Adrenal gland (tissue), 12 donors: ENCODE data around the gene HIRA. TPM values are rescaled to one million over a fixed set of nuclear protein-coding genes. Genes with fewer than 3 reads are reported as not detected.

Source experiments
- DNase-seq, 7 donors: peaks; one replicate each; pipeline ENCODE4 v3.0.0-alpha.2; 2019 to 2020
- H3K27ac ChIP-seq, 5 donors: fragments of 200-600 bp; sonication (generic) in 4 of 5; 1 replicate in 3 of 5; 2 replicates in 2 of 5; pipeline versions ENCODE4 v1.5.1 to v1.8.0; 2016 to 2020; ENCODE audit warnings: mild to moderate bottlenecking in 1 of 5
- H3K27me3 ChIP-seq: fragments of 200-600 bp; 2 replicates; pipeline ENCODE4 v1.8.0; 2021
- H3K36me3 ChIP-seq, 2 donors: fragments of 200-600 bp; replicated peaks in 1 of 2; 1 replicate in 1 of 2; 2 replicates in 1 of 2; pipeline versions ENCODE4 v1.5.1 to v1.8.0; 2018 to 2022
- H3K4me1 ChIP-seq, 2 donors: fragments of 200-600 bp; replicated peaks in 1 of 2; 1 replicate in 1 of 2; 2 replicates in 1 of 2; pipeline versions ENCODE4 v1.5.1 to v1.8.0; 2018 to 2021
- H3K4me3 ChIP-seq, 4 donors: fragments of 200-600 bp; sonication (generic) in 3 of 4; one replicate each; pipeline ENCODE4 v1.5.1; 2016 to 2018
- H3K9me3 ChIP-seq, 3 donors: fragments of 200-600 bp; sonication (generic) in 1 of 3; replicated peaks in 1 of 3; 1 replicate in 2 of 3; 2 replicates in 1 of 3; pipeline versions ENCODE4 v1.5.1 to v1.8.0; 2016 to 2021
- CTCF ChIP-seq, 6 experiments: fragments of 450-650 bp in 4 of 6; fragments of 200-600 bp in 2 of 6; sonication (generic) in 1 of 6; IDR thresholded peaks; 1 replicate in 5 of 6; 2 replicates in 1 of 6; pipeline versions ENCODE4 v1.5.1 to v1.8.0; 2016 to 2021; ENCODE audit warnings: antibody characterized with exemption in 6 of 6, mild to moderate bottlenecking in 2 of 6, moderate library complexity in 1 of 6
- POLR2A ChIP-seq, 2 donors: fragments of 450-650 bp; IDR thresholded peaks; one replicate each; pipeline ENCODE4 v1.6.1; 2017; ENCODE audit warnings: antibody characterized with exemption in 2 of 2, mild to moderate bottlenecking in 2 of 2, moderate library complexity in 1 of 2
- WGBS, 4 donors: extraction: QIAGEN DNeasy Blood & Tissue Kit in 2 of 4; methylation state at CpG; one replicate each; pipeline versions ENCODE4 v1.1.5 to v1.1.7; 2013 to 2017; 5-methylcytosine and 5-hydroxymethylcytosine counted together
- intact Hi-C, 2 donors: fragments of 100-400 bp; cut with DNase I; formaldehyde crosslinking; loops; one replicate each; pipeline versions ENCODE4 v1.14.1 to v1.15.0; 2022 to 2023
- polyA plus RNA-seq, 3 donors: library from polyadenylated mRNA; stranded (reverse); fragments of 200-250 nt in 2 of 3; fragments of 350-450 nt in 1 of 3; fragmentation: Illumina TruSeq in 1 of 3; extraction: RNeasy Lipid Tissue Mini Kit (QIAGEN cat#74804) in 1 of 3; gene quantifications; one replicate each; pipeline ENCODE4 v1.2.3, GENCODE V29; 2013 to 2014
- total RNA-seq, 9 donors: library from RNA; depleted of rRNA in 4 of 9; stranded (reverse); fragments of >200 nt in 4 of 9; fragments of 120-200 nt in 1 of 9; fragmentation: NEBNext Ultra II Directional in 1 of 9; extraction: Animal tissue kit (Norgen Biotek cat#: 25700) in 1 of 9; gene quantifications; one replicate each; pipeline versions ENCODE4 v1.1.0 to v1.2.4, GENCODE V29; 2013 to 2023
- donor health status: healthy with polysubstance abuse.
- donor health status: Bipolar disorder and iron deficiency.
- donor health status: DM: yes; HTN: yes; CAD: no.
- donor health status: DM: no; HTN: no; CAD: no.
- donor health status: DM: no; HTN: no; CAD: no.
- donor health status: DM: yes; HTN: yes; CAD: no.

Gene HIRA
- total and polyA plus RNA-seq, 12 donors: 8.4 to 47.8 (median 20.8) TPM

GRCh38 chr22:19402642-19403191 lies 28.8 kb downstream of the HIRA start:
- peak in 1 of 7 donors; percentile 50 for DNase-seq
- peaks cover 0 to 5% of the 10 kb centered on the region in 2 donors for H3K4me1 ChIP-seq
- peaks cover 0 to 35% of the 10 kb centered on the region in 2 donors for H3K36me3 ChIP-seq
- WGBS, 4 donors: 77 to 94% (median 85%) methylated on average over 4 of the region's 4 CpGs
- TF ChIP-seq POLR2A (IDR thresholded peaks at IDR 0.05): no peak
- TF ChIP-seq CTCF (IDR thresholded peaks at IDR 0.05): no peak
- H3K27me3 ChIP-seq: no peaks in the 10 kb centered on the region
- no peak overlapping the region for H3K4me3 ChIP-seq
- no peaks in the 10 kb centered on the region for H3K9me3 ChIP-seq
- no peak overlapping the region for H3K27ac ChIP-seq
- intact Hi-C loops: no loop called here

- intact Hi-C loops: no loop called here
- DNase-seq: no peak
- H3K27ac ChIP-seq: no peak overlapping the region
- WGBS, 4 donors: 94 to 97% (median 96%) methylated on average over 4 of the region's 4 CpGs
- TF ChIP-seq CTCF (IDR thresholded peaks at IDR 0.05): no peak
- no peak for TF ChIP-seq POLR2A (IDR thresholded peaks at IDR 0.05)
- H3K4me1 ChIP-seq: peaks cover 0 to 5% of the 10 kb centered on the region in 2 donors
- no peak overlapping the region for H3K4me3 ChIP-seq
- H3K9me3 ChIP-seq: no peaks in the 10 kb centered on the region
- H3K27me3 ChIP-seq: no peaks in the 10 kb centered on the region
- H3K36me3 ChIP-seq: peaks cover 0 to 35% of the 10 kb centered on the region in 2 donors
Observed at GRCh38 chr22:19401483-19401882, 30.1 kb downstream of the HIRA start.

GRCh38 chr22:19400881-19401280 lies 30.7 kb downstream of the HIRA start:
- Histone ChIP-seq H3K9me3 (no peaks in the 10 kb centered on the region), H3K27ac (no peak overlapping the region)
- intact Hi-C loops: no loop called here

GRCh38 chr22:19398652-19399051 lies 32.9 kb downstream of the HIRA start:
- H3K27ac ChIP-seq: no peak overlapping the region
- H3K36me3 ChIP-seq: peaks cover 0 to 41% of the 10 kb centered on the region in 2 donors
- no peak for TF ChIP-seq CTCF (IDR thresholded peaks at IDR 0.05)
- TF ChIP-seq POLR2A (IDR thresholded peaks at IDR 0.05): no peak
- 79 to 95% (median 87%) methylated on average over 2 of the region's 2 CpGs for WGBS, 4 donors
- peak in 1 of 7 donors; percentile 10 for DNase-seq
- intact Hi-C loops: no loop called here
- H3K27me3 ChIP-seq: no peaks in the 10 kb centered on the region
- H3K9me3 ChIP-seq: no peaks in the 10 kb centered on the region
- peaks cover 0 to 5% of the 10 kb centered on the region in 2 donors for H3K4me1 ChIP-seq
- no peak overlapping the region for H3K4me3 ChIP-seq

More at GRCh38 chr22:19400881-19401280, 30.7 kb downstream of the HIRA start:
- H3K36me3 ChIP-seq: peaks cover 0 to 32% of the 10 kb centered on the region in 2 donors
- DNase-seq: peak in 1 of 7 donors; percentile 25
- WGBS, 4 donors: 94 to 95% (median 95%) methylated on average over 6 of the region's 6 CpGs
- no peak for TF ChIP-seq CTCF (IDR thresholded peaks at IDR 0.05)
- no peak for TF ChIP-seq POLR2A (IDR thresholded peaks at IDR 0.05)
- H3K4me1 ChIP-seq: peaks cover 0 to 5% of the 10 kb centered on the region in 2 donors
- no peaks in the 10 kb centered on the region for H3K27me3 ChIP-seq
- H3K4me3 ChIP-seq: no peak overlapping the region
